ENCODE results near the gene NBPF4.
A peak's percentile ranks its signal among the peaks of the same experiment; 100 is the strongest.
"Not testable (repeated sequence)": the region's sequence is repeated elsewhere in the genome, so short reads cannot be mapped to it uniquely, and the experiment has no call there.

The NBPF4 gene

DNA sequence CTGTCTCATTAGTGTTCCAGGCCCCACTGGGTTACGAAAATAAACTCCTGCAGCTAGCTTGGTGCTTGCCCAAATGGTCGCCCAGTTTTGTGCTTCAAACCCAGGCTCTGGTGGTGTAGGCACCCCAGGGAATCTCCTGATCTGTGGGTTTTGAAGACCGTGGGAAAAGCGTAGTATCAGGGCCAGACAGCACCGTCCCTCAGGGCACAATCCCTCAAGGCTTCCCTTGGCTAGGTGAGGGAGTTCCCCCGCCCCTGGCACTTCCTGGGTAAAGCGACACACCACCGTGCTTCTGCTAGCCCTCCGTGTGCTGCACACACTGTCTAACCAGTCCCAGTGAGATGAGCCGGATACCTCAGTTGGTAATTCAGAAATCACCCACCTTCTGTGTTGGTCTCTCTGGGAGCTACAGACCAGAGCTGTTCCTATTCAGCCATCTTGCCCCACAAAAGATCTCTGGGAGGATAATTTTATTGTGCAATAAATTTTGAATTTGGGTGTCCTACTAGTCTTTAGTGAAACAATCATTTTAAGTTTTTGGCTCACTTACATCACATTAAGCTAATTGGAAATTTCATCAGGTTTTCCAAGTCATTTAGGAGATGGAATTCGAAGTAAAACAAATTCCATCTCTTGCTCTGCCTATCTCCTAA is 34.3 kb downstream of the NBPF4 start:
- DNase-seq, result no peak

DNA sequence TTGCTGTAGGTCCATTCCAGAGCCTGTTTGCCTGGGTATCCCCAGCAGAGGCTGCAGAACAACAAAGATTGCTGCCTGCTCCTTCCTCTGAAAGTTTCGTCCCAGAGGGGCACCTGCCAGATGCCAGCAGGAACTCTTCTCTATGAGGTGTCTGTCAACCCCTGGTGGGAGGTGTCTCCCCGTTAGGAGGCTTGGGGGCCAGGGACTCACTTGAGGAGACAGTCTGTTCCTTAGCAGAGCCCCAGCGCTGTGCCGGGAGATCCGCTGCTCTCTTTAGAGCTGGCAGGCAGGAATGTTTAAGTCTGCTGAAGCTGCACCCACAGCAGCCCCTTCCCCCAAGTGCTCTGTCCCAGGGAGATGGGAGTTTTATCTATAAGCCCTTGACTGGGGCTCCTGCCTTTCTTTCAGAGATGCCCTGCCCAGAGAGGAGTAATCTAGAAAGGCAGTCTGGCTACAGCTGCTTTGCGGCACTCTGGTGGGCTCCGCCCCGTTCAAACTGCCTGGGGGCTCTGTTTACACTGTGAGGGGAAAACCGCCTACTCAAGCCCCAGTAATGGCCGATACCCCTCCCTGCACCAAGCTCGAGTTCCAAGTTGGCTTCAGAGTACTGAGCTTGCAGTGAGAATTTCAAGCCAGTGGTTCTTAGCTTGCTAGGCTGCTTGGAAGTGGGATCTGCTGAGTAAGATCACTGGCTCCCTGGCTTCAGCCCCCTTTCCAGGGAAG is 35.0 kb downstream of the NBPF4 start:
- DNase-seq, result no peak

GRCh38 chr1:108203582-108203981 is 40.3 kb downstream of the NBPF4 start:
- DNase-seq, result not testable (repeated sequence)

- no peak for DNase-seq
These were observed 42.2 kb downstream of the NBPF4 start for GRCh38 chr1:108201687-108202086.

GRCh38 chr1:108200687-108201051 is 43.2 kb downstream of the NBPF4 start:
- DNase-seq, result peak; percentile 25 to 65

- peak; percentile 67 to 80 for DNase-seq
These were observed 43.8 kb downstream of the NBPF4 start, which contains the start of gene SLC25A24 for GRCh38 chr1:108199781-108200686. SLC25A24 (minus strand) TSS chr1:108200343; CDS start chr1:108200138, 205 bp downstream.

DNA sequence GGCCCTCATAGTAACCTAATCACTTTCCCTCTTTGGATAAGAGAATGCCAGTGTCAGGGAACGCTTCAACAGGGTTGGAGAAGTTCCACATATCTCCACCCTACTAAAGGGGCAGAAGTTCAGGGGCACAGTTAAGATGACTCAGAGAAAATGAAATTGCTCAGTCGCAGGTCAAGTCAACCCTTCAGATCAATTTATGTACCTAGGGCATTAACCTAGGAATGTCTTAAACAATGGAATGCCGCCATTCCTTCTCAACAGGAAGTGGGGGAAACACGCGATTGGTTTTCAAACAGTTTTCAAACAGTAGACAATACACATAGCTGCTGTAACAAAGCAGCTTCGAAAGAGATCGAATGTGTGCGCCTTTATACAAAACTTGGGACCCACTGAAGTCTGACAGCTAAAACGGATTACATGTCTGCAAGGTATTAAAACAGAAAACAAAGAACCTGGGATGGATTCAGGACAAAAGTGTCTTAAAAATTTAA is 44.6 kb downstream of the NBPF4 start:
- DNase-seq, result peak in 1 of 2 experiments; percentile 23

GRCh38 chr1:108194051-108194450 is 49.8 kb downstream of the NBPF4 start:
- no peak for DNase-seq

DNA sequence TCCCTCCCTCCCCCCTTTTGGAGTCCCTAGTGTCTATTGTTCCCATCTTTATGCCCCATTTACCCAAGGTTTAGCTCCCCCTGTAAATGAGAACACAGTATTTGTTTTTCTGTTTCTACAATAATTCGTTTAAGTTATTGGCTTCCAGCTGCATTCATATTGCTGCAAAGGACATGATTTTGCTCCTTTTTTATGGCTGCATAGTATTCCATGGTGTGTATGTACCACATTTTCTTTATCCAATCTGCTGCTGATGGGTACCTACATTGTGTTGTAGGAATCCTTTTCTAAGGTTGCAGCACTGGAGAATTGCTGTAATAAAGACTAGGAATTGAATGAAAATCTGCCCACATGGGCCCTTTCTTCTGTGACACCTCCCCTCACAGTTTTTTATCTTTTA is 50.5 kb downstream of the NBPF4 start:
- DNase-seq, result no peak

DNA sequence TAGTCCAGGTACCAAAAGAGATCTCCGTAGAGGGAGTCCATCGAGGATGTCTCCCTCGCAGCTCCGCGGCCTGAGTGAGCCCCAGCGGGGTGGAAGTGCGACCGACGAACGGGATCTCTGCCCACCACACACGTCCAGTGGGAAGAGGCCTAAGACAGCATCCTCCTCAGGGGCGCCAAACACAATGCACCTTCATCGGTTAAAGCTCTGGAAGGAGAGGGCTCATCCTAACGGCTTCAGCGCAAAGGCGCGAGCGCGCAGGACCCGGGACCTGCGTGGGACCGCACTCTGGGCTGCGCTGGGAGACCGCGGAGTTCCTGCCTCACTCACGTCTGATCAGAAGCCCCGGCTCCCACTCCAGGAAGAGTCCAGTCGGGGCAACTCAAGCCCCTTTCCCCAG is 51.3 kb downstream of the NBPF4 start:
- DNase-seq, result no peak

DNA sequence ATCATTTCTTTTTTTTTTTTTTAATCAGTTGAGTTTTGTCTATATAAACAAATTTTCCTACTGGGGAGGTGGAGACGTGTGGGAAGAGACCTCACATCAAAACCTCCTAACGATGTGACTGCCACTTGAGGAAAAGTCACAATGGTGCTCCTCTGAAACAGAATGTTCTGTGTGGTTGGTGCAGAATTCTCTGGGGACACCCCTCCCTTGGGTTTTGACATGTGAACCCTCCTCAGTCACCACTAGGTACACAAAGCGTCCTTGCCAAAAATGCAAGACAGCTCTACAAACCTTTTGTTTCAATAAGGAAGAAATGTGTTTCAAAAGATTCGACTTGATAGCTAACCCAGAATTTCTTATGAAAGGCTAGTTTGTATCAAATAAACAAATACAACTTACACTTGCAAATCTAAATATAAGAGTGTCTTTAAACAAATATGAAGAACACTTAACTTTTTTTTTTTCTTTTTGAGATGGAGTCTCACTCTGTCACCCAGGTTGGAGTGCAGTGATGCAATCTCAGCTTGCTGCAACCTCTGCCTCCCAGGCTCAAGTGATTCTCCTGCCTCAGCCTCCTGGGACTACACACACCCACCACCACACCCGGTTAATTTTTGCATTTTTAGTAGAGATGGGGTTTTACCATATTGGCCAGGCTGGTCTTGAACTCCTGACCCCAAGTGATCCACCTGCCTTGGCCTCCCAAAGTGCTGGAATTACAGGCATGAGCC is 53.0 kb downstream of the NBPF4 start:
- DNase-seq, result no peak

DNA sequence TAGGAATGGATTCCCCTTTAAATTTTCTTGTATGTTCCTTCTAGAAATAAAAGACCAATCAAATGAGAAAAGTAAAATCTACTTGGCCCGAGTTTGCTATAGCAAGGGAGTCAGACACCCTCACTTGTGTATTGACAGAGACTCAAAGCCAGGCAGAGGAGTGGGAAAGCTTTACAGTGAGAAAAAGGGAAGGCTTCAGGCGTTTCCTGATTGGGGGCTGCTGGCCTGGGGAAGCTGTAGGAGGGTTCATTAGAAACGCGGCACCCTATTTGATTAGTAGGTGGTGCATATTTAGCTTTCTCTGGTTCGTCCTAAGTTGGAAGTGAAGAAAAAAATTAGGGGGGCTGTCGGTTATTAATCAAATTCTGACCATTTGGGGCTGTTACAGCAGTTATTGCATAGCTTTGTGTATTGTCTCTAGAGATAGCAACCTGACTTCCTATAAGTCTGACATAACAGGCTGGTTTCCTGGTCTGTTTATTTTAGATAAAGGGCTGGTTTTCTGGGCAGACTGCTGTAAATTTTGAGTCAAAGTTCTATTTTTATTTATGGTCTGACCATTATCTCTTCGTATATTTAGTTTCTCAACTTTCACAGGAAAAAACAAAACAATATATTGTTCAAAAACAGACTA is 53.8 kb downstream of the NBPF4 start:
- no peak for DNase-seq

DNA sequence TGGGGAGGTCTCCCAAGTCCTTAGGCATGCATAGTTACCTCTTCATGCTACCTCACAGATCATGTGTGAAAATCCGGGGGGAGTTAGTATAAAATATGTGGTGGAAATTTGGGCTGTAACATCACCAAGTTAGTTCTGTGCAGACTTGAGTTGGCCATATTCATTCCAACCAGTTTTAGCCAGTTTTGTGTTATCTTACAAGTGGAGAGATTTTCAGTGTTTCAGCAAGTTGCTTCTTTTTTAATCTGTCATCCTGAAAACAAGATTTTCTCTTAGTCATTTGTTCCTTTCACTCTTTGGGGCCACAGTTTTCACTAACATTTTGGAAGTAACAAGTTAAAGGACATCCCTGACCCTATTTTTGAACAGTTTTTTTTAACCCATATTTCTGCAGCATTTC is 55.1 kb downstream of the NBPF4 start:
- no peak for DNase-seq

DNA sequence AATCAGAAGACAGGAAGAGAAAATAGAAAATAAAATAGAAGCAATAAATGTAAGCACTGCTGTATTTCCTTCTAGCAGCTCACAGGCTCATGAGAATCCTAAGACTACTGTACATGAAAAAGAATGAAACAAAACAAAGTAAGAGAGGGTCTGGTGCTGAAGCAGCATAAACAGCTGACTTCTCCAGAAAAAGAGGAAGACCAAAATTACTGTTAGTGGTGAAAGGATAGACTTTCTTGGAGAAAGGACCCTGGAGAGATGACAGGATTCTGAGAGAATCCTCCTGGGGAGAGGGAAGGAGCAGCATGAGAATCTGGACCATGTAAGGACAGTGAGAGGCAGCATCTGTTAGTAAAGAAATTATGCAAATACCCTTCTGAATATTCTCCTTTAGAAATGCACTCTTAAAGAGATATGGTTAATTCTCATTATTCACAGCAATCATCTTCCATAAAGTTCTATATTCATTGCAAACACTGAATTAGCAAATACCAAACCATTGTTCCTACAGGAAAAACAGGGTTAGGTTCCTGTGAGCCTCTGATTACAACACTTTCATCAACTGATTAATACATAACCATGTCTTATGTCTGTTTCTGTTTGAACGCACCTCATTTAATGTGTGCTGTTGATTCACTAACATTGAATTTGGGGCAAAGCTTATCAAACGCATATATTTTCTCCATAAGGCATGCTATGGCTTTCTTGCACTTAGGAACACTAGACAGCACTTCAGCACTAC is 60.7 kb downstream of the NBPF4 start:
- no peak for DNase-seq

- no peak for DNase-seq
These were observed 64.9 kb downstream of the NBPF4 start for GRCh38 chr1:108179018-108179417.
